Small intestine (tissue), 16 donors: ENCODE measurements around the gene SELENOO. TPM values are rescaled to one million over a fixed set of nuclear protein-coding genes. Genes with fewer than 3 reads are reported as not detected.
A peak's percentile ranks its signal among the peaks of the same experiment; 100 is the strongest.

Experiments used
- DNase-seq, 2 donors: peaks; one replicate each; pipeline versions ENCODE4 v3.0.0 to v3.0.0-alpha.2; 2013
- FAIRE-seq: peaks from 2 replicates; lab custom pipeline; 2012; peaks lifted over from hg19 to GRCh38; lab: Jason Lieb, UNC
- H3K27ac ChIP-seq, 3 donors: one replicate each; pipeline ENCODE4 v1.5.1; 2013; ENCODE audit warnings: low read length in 2 of 3, mild to moderate bottlenecking in 2 of 3, control low read depth in 1 of 3, inconsistent platforms in 1 of 3, low read depth in 1 of 3, moderate library complexity in 1 of 3
- H3K27me3 ChIP-seq, 3 donors: one replicate each; pipeline ENCODE4 v1.6.1; 2013; ENCODE audit warnings: low read length in 3 of 3, inconsistent platforms in 1 of 3; ENCODE audit not compliant: control insufficient read depth in 3 of 3, insufficient read depth in 3 of 3
- H3K36me3 ChIP-seq, 3 donors: one replicate each; pipeline ENCODE4 v1.6.1; 2013; ENCODE audit warnings: low read length in 3 of 3, inconsistent platforms in 1 of 3, low read depth in 1 of 3, mild to moderate bottlenecking in 1 of 3, moderate library complexity in 1 of 3; ENCODE audit not compliant: control insufficient read depth in 3 of 3, insufficient read depth in 2 of 3
- H3K4me1 ChIP-seq, 3 donors: one replicate each; pipeline ENCODE4 v1.6.1; 2013; ENCODE audit warnings: low read length in 2 of 3, inconsistent platforms in 1 of 3, low read depth in 1 of 3, mild to moderate bottlenecking in 1 of 3, moderate library complexity in 1 of 3; ENCODE audit not compliant: control insufficient read depth in 3 of 3, insufficient read depth in 2 of 3
- H3K4me3 ChIP-seq, 3 donors: one replicate each; pipeline ENCODE4 v1.5.1; 2013; ENCODE audit warnings: low read length in 3 of 3, control low read depth in 1 of 3, inconsistent platforms in 1 of 3, low read depth in 1 of 3, mild to moderate bottlenecking in 1 of 3, moderate library complexity in 1 of 3
- H3K9me3 ChIP-seq, 2 donors: one replicate each; pipeline ENCODE4 v1.6.1; 2013; ENCODE audit warnings: low read depth in 1 of 2, low read length in 1 of 2; ENCODE audit not compliant: control insufficient read depth in 2 of 2, insufficient read depth in 1 of 2
- WGBS, 3 donors: extraction: QIAGEN DNeasy Blood & Tissue Kit; methylation state at CpG; one replicate each; pipeline ENCODE4 v1.1.7; 2013; 5-methylcytosine and 5-hydroxymethylcytosine counted together
- long read RNA-seq, 10 donors: transcript quantifications; one replicate each; lab custom pipeline, GENCODE V29; 2026
- polyA plus RNA-seq, 4 donors: library from polyadenylated mRNA; stranded (reverse) in 3 of 4; unstranded in 1 of 4; fragments of 200-250 nt in 3 of 4; fragments of 120-200 nt in 1 of 4; gene quantifications; one replicate each; pipeline versions ENCODE4 v1.2.1 to v1.2.3, GENCODE V29; 2013
- donor health status: healthy with polysubstance abuse.
- donor health status: control.
- donor health status: control.
- donor health status: Bipolar disorder and iron deficiency.
- donor health status: healthy.

Gene SELENOO
- polyA plus RNA-seq = 10 to 100 TPM; 23.6 to 94.6 (median 66.5) TPM
- long read RNA-seq, donor 1, transcript SELENOO-201 (9 exons, 2,315 nt) = major isoform, 6 of 49 reads
- long read RNA-seq, donor 1, partial matches to known transcripts = 38 of 49 reads
- long read RNA-seq, donor 1, other reads (novel, unspliced or antisense) = 5 of 49 reads
- long read RNA-seq, donor 2, partial matches to known transcripts = 0 of 4 reads
- long read RNA-seq, donor 2, other reads (novel, unspliced or antisense) = 0 of 4 reads
- long read RNA-seq, donor 3, partial matches to known transcripts = 22 of 24 reads
- long read RNA-seq, donor 3, other reads (novel, unspliced or antisense) = 0 of 24 reads
- long read RNA-seq, donor 4, partial matches to known transcripts = 0 of 2 reads
- long read RNA-seq, donor 4, other reads (novel, unspliced or antisense) = 0 of 2 reads
- long read RNA-seq, donor 5, partial matches to known transcripts = 15 of 15 reads
- long read RNA-seq, donor 5, other reads (novel, unspliced or antisense) = 0 of 15 reads
- long read RNA-seq, donor 6, partial matches to known transcripts = 0 of 2 reads
- long read RNA-seq, donor 6, other reads (novel, unspliced or antisense) = 0 of 2 reads
- long read RNA-seq, donor 7 = 0 reads
- long read RNA-seq, donor 8 = 0 reads
- long read RNA-seq, donor 9 = 0 reads
- long read RNA-seq, donor 10, transcript SELENOO-201 (9 exons, 2,315 nt) = major isoform, 5 of 5 reads
- long read RNA-seq, donor 10, partial matches to known transcripts = 0 of 5 reads
- long read RNA-seq, donor 10, other reads (novel, unspliced or antisense) = 0 of 5 reads

GRCh38 chr22:50200461-50201190, at the start of gene SELENOO:
TSS of gene SELENOO (plus strand) at chr22:50201011. CDS start at chr22:50201037, 26 bp downstream.
- Histone ChIP-seq H3K27me3 (no peaks in the 10 kb centered on the region), H3K4me3 (peak within 1 kb of the TSS; percentile 69 to 93 (median 70)), H3K9me3 (no peaks in the 10 kb centered on the region), H3K4me1 (peaks cover 0 to 12% (median 5%) of the 10 kb centered on the region in 3 donors), H3K27ac (peak within 1 kb of the TSS; percentile 58 to 82 (median 75)), H3K36me3 (peaks cover 3 to 55% (median 6%) of the 10 kb centered on the region in 3 donors)
- DNase-seq = peak; percentile 87 to 94
- WGBS, 3 donors = 0% methylated on average over 47 to 105 of the region's 105 CpGs
- no peak for FAIRE-seq

GRCh38 chr22:50151571-50152537, 49.0 kb upstream of the SELENOO start:
- Histone ChIP-seq H3K27ac (no peak overlapping the region), H3K4me3 (no peak overlapping the region), H3K36me3 (no peaks in the 10 kb centered on the region), H3K27me3 (no peaks in the 10 kb centered on the region), H3K4me1 (peaks cover 0 to 17% (median 0%) of the 10 kb centered on the region in 3 donors), H3K9me3 (no peaks in the 10 kb centered on the region)
- no peak for DNase-seq
- no peak for FAIRE-seq
- 79 to 84% (median 83%) methylated on average over 33 of the region's 33 CpGs for WGBS, 3 donors

GRCh38 chr22:50153056-50153755, 47.6 kb upstream of the SELENOO start:
- Histone ChIP-seq H3K9me3 (no peaks in the 10 kb centered on the region), H3K4me1 (peaks cover 0 to 6% (median 0%) of the 10 kb centered on the region in 3 donors), H3K27ac (no peak overlapping the region), H3K36me3 (no peaks in the 10 kb centered on the region), H3K27me3 (peaks cover 0 to 4% (median 0%) of the 10 kb centered on the region in 3 donors), H3K4me3 (no peak overlapping the region)
- FAIRE-seq (no peak), DNase-seq (no peak)
- 83 to 85% (median 85%) methylated on average over 24 to 25 of the region's 25 CpGs for WGBS, 3 donors

GRCh38 chr22:50153756-50154140, 47.1 kb upstream of the SELENOO start:
- DNase-seq = no peak
- no peak for FAIRE-seq
- peaks cover 0 to 6% (median 0%) of the 10 kb centered on the region in 3 donors for H3K27me3 ChIP-seq
- H3K36me3 ChIP-seq = no peaks in the 10 kb centered on the region
- no peak overlapping the region for H3K4me3 ChIP-seq
- no peak overlapping the region for H3K27ac ChIP-seq
- no peaks in the 10 kb centered on the region for H3K9me3 ChIP-seq
- peaks cover 0 to 3% (median 0%) of the 10 kb centered on the region in 3 donors for H3K4me1 ChIP-seq
- WGBS, 3 donors = 84 to 87% (median 85%) methylated on average over 7 of the region's 7 CpGs

- no peaks in the 10 kb centered on the region for H3K4me1 ChIP-seq
- no peaks in the 10 kb centered on the region for H3K9me3 ChIP-seq
- peaks cover 0 to 9% (median 0%) of the 10 kb centered on the region in 3 donors for H3K27me3 ChIP-seq
- DNase-seq (peak in 1 of 2 donors; percentile 84), FAIRE-seq (no peak)
- 37 to 66% (median 49%) methylated on average over 21 of the region's 21 CpGs for WGBS, 3 donors
- H3K4me3 ChIP-seq = no peak overlapping the region
- H3K27ac ChIP-seq = no peak overlapping the region
- H3K36me3 ChIP-seq = no peaks in the 10 kb centered on the region
Measured at GRCh38 chr22:50157709-50158375, 43.0 kb upstream of the SELENOO start.

GRCh38 chr22:50160947-50161346, 39.9 kb upstream of the SELENOO start:
- no peak overlapping the region for H3K27ac ChIP-seq
- no peak for DNase-seq
- H3K27me3 ChIP-seq = peaks cover 0 to 9% (median 0%) of the 10 kb centered on the region in 3 donors
- no peaks in the 10 kb centered on the region for H3K4me1 ChIP-seq
- no peak overlapping the region for H3K4me3 ChIP-seq
- no peaks in the 10 kb centered on the region for H3K36me3 ChIP-seq
- 87 to 91% (median 87%) methylated on average over 7 of the region's 7 CpGs for WGBS, 3 donors
- no peak for FAIRE-seq
- H3K9me3 ChIP-seq = no peaks in the 10 kb centered on the region
